ENCODE data around the gene RBM17.

Gene RBM17

DNA sequence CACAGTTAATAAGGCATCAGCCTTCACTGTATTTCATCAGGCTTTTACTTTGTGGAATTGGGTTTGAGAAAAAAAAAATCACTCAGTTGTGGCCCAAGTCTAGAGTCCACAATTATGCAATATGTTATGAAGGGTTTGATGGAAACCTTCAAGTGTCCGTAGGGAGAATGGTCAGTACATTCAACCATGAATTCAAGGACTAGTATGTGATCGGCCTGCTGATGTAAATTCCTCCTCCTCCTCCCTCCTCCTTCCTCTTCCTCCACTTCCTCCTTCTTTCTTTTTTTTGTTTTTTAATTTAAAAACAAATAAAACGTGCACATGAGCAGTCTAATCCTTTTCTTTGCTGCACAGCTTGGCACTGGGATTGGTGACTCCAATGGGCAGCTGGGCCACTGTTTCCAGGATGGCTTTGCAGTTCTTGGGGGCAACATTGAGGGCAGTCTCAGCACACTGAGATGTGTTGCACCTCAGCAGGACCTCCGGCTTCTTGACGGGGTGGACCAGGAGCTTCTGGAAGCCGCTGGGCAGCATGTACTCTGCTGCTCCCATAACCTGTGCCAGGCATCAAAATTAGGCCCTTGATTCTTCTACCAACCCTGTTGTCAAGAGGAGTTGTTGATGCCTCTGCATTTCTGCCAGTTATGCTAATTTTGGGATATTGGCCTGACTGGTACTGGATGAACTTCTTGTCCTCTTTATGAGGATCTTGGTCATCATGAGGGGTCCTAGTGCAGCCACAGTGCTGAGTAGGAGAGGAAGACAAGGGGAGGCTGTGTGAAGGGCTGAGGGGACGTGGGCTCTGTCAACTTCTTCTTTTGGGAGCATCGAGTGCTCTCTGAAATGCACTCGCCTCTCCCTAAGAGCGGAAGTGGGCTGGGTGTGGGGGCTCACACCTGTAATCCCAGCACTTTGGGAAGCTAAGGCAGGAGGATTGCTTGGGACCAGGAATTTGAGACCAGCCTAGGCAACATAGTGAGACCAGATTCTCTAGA lies 17.4 kb upstream of the RBM17 start:
- WGBS (ENCODE audit: extremely low coverage, insufficient coverage, low lambda C conversion rate) = no CpG with 5 or more reads among the region's 10 CpGs
- no peak for DNase-seq
- H2BK120ac ChIP-seq (ENCODE audit: low read depth, low read length) = no peak overlapping the region
- H3K56ac ChIP-seq (ENCODE audit: low read length) = no peak overlapping the region
- H3K79me2 ChIP-seq (ENCODE audit: control insufficient read depth, insufficient read depth, low read length) = no peaks in the 10 kb centered on the region
- H2BK5ac ChIP-seq (ENCODE audit: low read length) = no peak overlapping the region
- H3K27me3 ChIP-seq (ENCODE audit: insufficient read depth, low read length, poor library complexity) = no peaks in the 10 kb centered on the region
- H3K4me2 ChIP-seq (ENCODE audit: low read length) = no peak overlapping the region
- H3K18ac ChIP-seq (ENCODE audit: low read length) = no peak overlapping the region
- H3K9ac ChIP-seq (ENCODE audit: low read length) = no peak overlapping the region
- no peak overlapping the region for H4K8ac ChIP-seq (ENCODE audit: low read depth, low read length)
- no peak overlapping the region for H3K23ac ChIP-seq (ENCODE audit: low read length)
- H3K4me1 ChIP-seq (ENCODE audit: control insufficient read depth, low read depth, low read length) = no peaks in the 10 kb centered on the region
- no peak overlapping the region for H3K4ac ChIP-seq (ENCODE audit: low read depth, low read length)
- no peaks in the 10 kb centered on the region for H3K36me3 ChIP-seq (ENCODE audit: control insufficient read depth, insufficient read depth, low read length)
- no peak overlapping the region for H3K27ac ChIP-seq (ENCODE audit: low read depth, low read length)
- H3K4me3 ChIP-seq (ENCODE audit: low read length) = no peak overlapping the region
- no peak overlapping the region for H4K5ac ChIP-seq (ENCODE audit: low read length)
- H3K79me1 ChIP-seq (ENCODE audit: low read length) = no peaks in the 10 kb centered on the region
- no peak overlapping the region for H2AK5ac ChIP-seq (ENCODE audit: low read length)
- no peak overlapping the region for H2BK15ac ChIP-seq (replicated peaks; ENCODE audit: low read depth)

DNA sequence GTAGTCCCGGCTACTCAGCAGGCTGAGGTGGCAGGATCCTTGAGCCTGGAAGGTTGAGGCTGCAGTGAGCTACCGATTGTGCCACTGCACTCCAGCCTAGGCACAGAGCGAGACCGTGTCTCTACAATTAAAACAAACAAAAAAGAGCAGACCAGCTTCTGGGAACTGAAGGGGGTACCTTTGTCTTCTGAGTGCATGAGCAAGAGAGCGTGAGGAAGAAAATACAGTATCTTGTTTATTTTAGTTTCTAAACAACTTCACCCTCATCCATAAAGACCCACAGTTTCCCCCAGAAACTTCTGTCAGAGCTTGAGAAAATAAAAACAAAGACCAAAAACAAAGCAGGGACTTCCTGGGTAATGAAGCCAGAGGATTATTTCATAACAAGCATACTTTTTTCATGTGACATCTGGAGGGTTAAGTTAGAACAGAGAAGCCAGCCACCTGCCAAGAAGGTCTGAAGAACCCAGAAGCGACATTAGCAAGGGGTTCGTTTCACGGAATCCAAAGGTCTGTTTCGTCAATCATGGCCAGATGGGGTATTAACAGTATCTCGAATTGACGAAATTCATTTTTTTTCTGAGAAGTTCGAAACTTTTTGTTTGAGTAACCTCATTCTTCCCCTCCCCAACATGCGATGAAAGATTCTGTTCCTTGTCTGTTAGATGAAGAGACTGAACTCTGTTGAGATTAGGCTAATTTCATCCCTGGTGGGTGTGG lies 16.5 kb upstream of the RBM17 start:
- Histone ChIP-seq H3K4me2 (ENCODE audit: low read length) (no peak overlapping the region), H3K27me3 (ENCODE audit: insufficient read depth, low read length, poor library complexity) (no peaks in the 10 kb centered on the region), H2BK15ac (replicated peaks; ENCODE audit: low read depth) (no peak overlapping the region), H2BK120ac (ENCODE audit: low read depth, low read length) (no peak overlapping the region), H3K79me1 (ENCODE audit: low read length) (no peaks in the 10 kb centered on the region), H4K8ac (ENCODE audit: low read depth, low read length) (no peak overlapping the region), H3K56ac (ENCODE audit: low read length) (no peak overlapping the region), H3K18ac (ENCODE audit: low read length) (no peak overlapping the region), H3K79me2 (ENCODE audit: control insufficient read depth, insufficient read depth, low read length) (no peaks in the 10 kb centered on the region), H3K23ac (ENCODE audit: low read length) (no peak overlapping the region), H4K5ac (ENCODE audit: low read length) (no peak overlapping the region), H3K27ac (ENCODE audit: low read depth, low read length) (no peak overlapping the region), H3K9ac (ENCODE audit: low read length) (no peak overlapping the region), H3K36me3 (ENCODE audit: control insufficient read depth, insufficient read depth, low read length) (no peaks in the 10 kb centered on the region), H2AK5ac (ENCODE audit: low read length) (no peak overlapping the region), H3K4ac (ENCODE audit: low read depth, low read length) (no peak overlapping the region), H2BK5ac (ENCODE audit: low read length) (no peak overlapping the region), H3K4me3 (ENCODE audit: low read length) (no peak overlapping the region), H3K4me1 (ENCODE audit: control insufficient read depth, low read depth, low read length) (no peaks in the 10 kb centered on the region)
- no peak for DNase-seq
- WGBS (ENCODE audit: extremely low coverage, insufficient coverage, low lambda C conversion rate) = no CpG with 5 or more reads among the region's 13 CpGs

DNA sequence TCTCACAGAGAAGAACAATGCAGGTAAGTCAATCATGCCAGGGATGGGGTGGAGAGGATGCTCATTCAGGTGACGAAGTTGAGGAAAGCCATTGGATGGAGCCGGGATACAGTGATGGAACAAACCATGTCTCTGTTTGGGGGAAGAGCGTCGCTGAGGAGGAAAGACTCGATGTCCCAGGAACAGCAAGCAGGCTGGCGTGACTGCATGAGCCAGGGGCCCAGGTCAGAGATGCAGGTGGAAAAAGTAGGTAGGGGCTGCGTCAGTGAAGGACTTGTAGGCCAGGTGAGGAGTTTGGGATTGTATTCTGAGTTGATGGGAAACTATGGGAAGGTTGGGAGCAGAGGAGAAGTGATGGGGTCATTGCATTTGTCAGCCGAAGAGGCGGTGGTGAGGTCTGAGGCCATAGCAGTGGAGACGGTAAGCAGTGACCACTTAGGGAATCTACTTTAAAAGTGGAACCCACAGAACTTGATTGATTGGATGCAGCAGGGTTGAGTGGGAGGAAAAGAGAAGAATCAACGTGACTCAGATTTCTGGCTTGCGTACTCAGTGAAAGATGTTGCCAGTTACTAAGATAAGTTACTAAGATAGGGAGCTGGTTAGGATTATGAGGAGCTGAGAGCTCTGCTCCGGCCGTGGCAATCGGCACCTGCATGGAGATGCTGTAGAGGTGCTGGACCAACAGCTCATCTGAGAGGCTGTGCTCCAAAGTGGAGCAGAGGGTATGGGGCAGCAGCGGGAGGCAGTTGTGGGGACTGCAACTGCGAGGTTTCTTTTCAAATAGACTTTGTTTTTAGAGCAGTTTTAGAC lies 14.1 kb upstream of the RBM17 start:
- Histone ChIP-seq H2AK5ac (ENCODE audit: low read length) (no peak overlapping the region), H2BK15ac (replicated peaks; ENCODE audit: low read depth) (no peak overlapping the region), H4K8ac (ENCODE audit: low read depth, low read length) (no peak overlapping the region), H3K79me2 (ENCODE audit: control insufficient read depth, insufficient read depth, low read length) (no peaks in the 10 kb centered on the region), H3K23ac (ENCODE audit: low read length) (no peak overlapping the region), H3K27me3 (ENCODE audit: insufficient read depth, low read length, poor library complexity) (no peaks in the 10 kb centered on the region), H3K56ac (ENCODE audit: low read length) (no peak overlapping the region), H2BK5ac (ENCODE audit: low read length) (no peak overlapping the region), H3K4me2 (ENCODE audit: low read length) (no peak overlapping the region), H4K5ac (ENCODE audit: low read length) (no peak overlapping the region), H2BK120ac (ENCODE audit: low read depth, low read length) (no peak overlapping the region), H3K4ac (ENCODE audit: low read depth, low read length) (no peak overlapping the region), H3K36me3 (ENCODE audit: control insufficient read depth, insufficient read depth, low read length) (no peaks in the 10 kb centered on the region), H3K4me3 (ENCODE audit: low read length) (no peak overlapping the region), H3K79me1 (ENCODE audit: low read length) (no peaks in the 10 kb centered on the region), H3K4me1 (ENCODE audit: control insufficient read depth, low read depth, low read length) (no peaks in the 10 kb centered on the region), H3K9ac (ENCODE audit: low read length) (no peak overlapping the region), H3K18ac (ENCODE audit: low read length) (no peak overlapping the region), H3K27ac (ENCODE audit: low read depth, low read length) (no peak overlapping the region)
- no CpG with 5 or more reads among the region's 17 CpGs for WGBS (ENCODE audit: extremely low coverage, insufficient coverage, low lambda C conversion rate)
- DNase-seq = no peak

DNA sequence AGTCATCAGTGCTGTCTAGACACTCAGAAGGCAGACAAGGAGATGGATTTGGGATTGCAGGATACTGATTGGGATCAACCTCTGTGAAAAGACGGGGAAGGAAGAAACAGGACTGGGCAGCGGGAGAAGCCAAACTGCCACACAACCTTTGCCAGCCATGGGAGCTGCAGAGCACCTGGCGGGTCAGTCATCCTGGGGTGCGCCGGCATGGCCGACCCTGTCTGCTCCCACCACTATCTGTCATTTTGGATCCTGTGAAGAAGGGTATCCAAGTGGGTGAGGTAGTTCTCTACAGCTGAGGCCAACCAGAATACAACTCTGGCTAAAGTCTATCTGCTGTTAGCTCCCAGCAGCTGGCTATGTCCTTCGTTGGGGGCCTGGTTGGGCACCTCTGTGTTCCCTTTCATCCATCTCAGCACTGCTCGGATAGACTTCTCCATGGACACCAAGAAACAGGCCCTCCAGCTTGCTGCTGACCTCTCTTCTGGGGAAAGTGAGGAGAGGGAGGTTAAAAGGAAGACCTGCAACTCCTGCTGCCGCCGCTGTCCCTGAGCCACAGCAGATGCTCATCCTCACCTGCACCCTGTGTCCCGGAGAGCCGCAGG lies 11.7 kb upstream of the RBM17 start:
- H3K4me3 ChIP-seq (ENCODE audit: low read length) = no peak overlapping the region

DNA sequence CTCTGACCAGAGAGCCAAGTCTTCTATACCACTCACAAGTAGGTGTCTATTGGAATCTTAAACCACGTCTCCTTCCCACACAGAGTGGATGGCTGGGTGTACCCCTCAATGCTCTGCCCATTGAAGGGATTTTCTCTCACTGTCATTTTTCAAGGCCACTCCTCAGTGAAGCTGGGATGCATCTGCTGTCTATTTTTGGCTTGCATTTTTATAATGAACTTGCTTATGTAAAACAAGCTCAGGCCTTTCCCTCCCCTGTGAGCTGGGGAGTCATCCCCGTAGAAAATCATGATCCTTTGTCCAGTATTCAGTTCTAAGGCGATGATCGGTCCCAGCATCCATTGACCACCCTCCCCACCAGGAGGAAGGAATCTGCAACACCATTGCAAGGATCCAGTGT lies 9.8 kb upstream of the RBM17 start:
- no peak overlapping the region for H3K4me2 ChIP-seq (ENCODE audit: low read length)
- no peak overlapping the region for H3K4me3 ChIP-seq (ENCODE audit: low read length)
- H4K5ac ChIP-seq (ENCODE audit: low read length) = no peak overlapping the region
- H2BK5ac ChIP-seq (ENCODE audit: low read length) = no peak overlapping the region
- no peak overlapping the region for H4K8ac ChIP-seq (ENCODE audit: low read depth, low read length)
- H3K36me3 ChIP-seq (ENCODE audit: control insufficient read depth, insufficient read depth, low read length) = no peaks in the 10 kb centered on the region
- no peaks in the 10 kb centered on the region for H3K79me2 ChIP-seq (ENCODE audit: control insufficient read depth, insufficient read depth, low read length)
- H3K23ac ChIP-seq (ENCODE audit: low read length) = no peak overlapping the region
- H2AK5ac ChIP-seq (ENCODE audit: low read length) = no peak overlapping the region
- H3K79me1 ChIP-seq (ENCODE audit: low read length) = no peaks in the 10 kb centered on the region
- H3K4me1 ChIP-seq (ENCODE audit: control insufficient read depth, low read depth, low read length) = peaks cover 2% of the 10 kb centered on the region
- H2BK120ac ChIP-seq (ENCODE audit: low read depth, low read length) = no peak overlapping the region
- no peak overlapping the region for H2BK15ac ChIP-seq (replicated peaks; ENCODE audit: low read depth)
- H3K9ac ChIP-seq (ENCODE audit: low read length) = no peak overlapping the region
- no peak for DNase-seq
- no peak overlapping the region for H3K27ac ChIP-seq (ENCODE audit: low read depth, low read length)
- H3K27me3 ChIP-seq (ENCODE audit: insufficient read depth, low read length, poor library complexity) = no peaks in the 10 kb centered on the region
- H3K4ac ChIP-seq (ENCODE audit: low read depth, low read length) = no peak overlapping the region
- H3K56ac ChIP-seq (ENCODE audit: low read length) = no peak overlapping the region
- H3K18ac ChIP-seq (ENCODE audit: low read length) = no peak overlapping the region
- WGBS (ENCODE audit: extremely low coverage, insufficient coverage, low lambda C conversion rate) = no CpG with 5 or more reads among the region's 4 CpGs

More for the DNA sequence above, 11.7 kb upstream of the RBM17 start:
- WGBS (ENCODE audit: extremely low coverage, insufficient coverage, low lambda C conversion rate) = no CpG with 5 or more reads among the region's 12 CpGs
- H3K36me3 ChIP-seq (ENCODE audit: control insufficient read depth, insufficient read depth, low read length) = no peaks in the 10 kb centered on the region
- H2BK5ac ChIP-seq (ENCODE audit: low read length) = no peak overlapping the region
- no peak overlapping the region for H3K23ac ChIP-seq (ENCODE audit: low read length)
- H3K79me2 ChIP-seq (ENCODE audit: control insufficient read depth, insufficient read depth, low read length) = no peaks in the 10 kb centered on the region
- no peak overlapping the region for H2BK15ac ChIP-seq (replicated peaks; ENCODE audit: low read depth)
- no peak overlapping the region for H3K4ac ChIP-seq (ENCODE audit: low read depth, low read length)
- no peaks in the 10 kb centered on the region for H3K4me1 ChIP-seq (ENCODE audit: control insufficient read depth, low read depth, low read length)
- DNase-seq = no peak
- H3K4me2 ChIP-seq (ENCODE audit: low read length) = no peak overlapping the region
- no peaks in the 10 kb centered on the region for H3K79me1 ChIP-seq (ENCODE audit: low read length)
- H3K18ac ChIP-seq (ENCODE audit: low read length) = no peak overlapping the region
- no peaks in the 10 kb centered on the region for H3K27me3 ChIP-seq (ENCODE audit: insufficient read depth, low read length, poor library complexity)
- H2BK120ac ChIP-seq (ENCODE audit: low read depth, low read length) = no peak overlapping the region
- no peak overlapping the region for H4K8ac ChIP-seq (ENCODE audit: low read depth, low read length)
- H2AK5ac ChIP-seq (ENCODE audit: low read length) = no peak overlapping the region
- no peak overlapping the region for H4K5ac ChIP-seq (ENCODE audit: low read length)
- H3K56ac ChIP-seq (ENCODE audit: low read length) = no peak overlapping the region
- H3K27ac ChIP-seq (ENCODE audit: low read depth, low read length) = no peak overlapping the region
- H3K9ac ChIP-seq (ENCODE audit: low read length) = no peak overlapping the region
